Upper lobe of left lung (tissue), 6 donors: ENCODE data around the gene EIF4G3. TPM values are rescaled to one million over a fixed set of nuclear protein-coding genes. Genes with fewer than 3 reads are reported as not detected.

Experiments
- ATAC-seq, 2 donors: fragments of 200-7000 bp; cut with Tn5 transposase; one replicate each; pipeline ENCODE4 v1.9.1; 2022; ENCODE audit warnings: mild to moderate bottlenecking in 2 of 2, moderate library complexity in 2 of 2; ENCODE audit not compliant: low FRiP score in 2 of 2
- DNase-seq, 2 donors: peaks; one replicate each; pipeline ENCODE4 v3.0.0-alpha.2; 2019 to 2020
- H3K27ac ChIP-seq, 4 donors: fragments of 200-600 bp; sonication (generic); one replicate each; pipeline ENCODE4 v1.5.1; 2016 to 2019
- H3K27me3 ChIP-seq, 4 donors: fragments of 200-600 bp; sonication (generic); one replicate each; pipeline ENCODE4 v1.5.1; 2017 to 2019
- H3K36me3 ChIP-seq, 4 donors: fragments of 200-600 bp; sonication (generic); one replicate each; pipeline ENCODE4 v1.5.1; 2016 to 2019
- H3K4me1 ChIP-seq, 4 donors: fragments of 200-600 bp; sonication (generic); one replicate each; pipeline ENCODE4 v1.5.1; 2018 to 2019
- H3K4me3 ChIP-seq, 4 donors: fragments of 200-600 bp; sonication (generic); one replicate each; pipeline ENCODE4 v1.5.1; 2017 to 2019; ENCODE audit warnings: mild to moderate bottlenecking in 2 of 4, moderate library complexity in 1 of 4
- H3K9me3 ChIP-seq, 4 donors: fragments of 200-600 bp; sonication (generic); one replicate each; pipeline ENCODE4 v1.5.1; 2018 to 2019
- CTCF ChIP-seq, 6 experiments: fragments of 450-650 bp in 4 of 6; fragments of 200-600 bp in 2 of 6; sonication (generic) in 2 of 6; IDR thresholded peaks; one replicate each; pipeline ENCODE4 v1.5.1; 2016 to 2019; ENCODE audit warnings: antibody characterized with exemption in 6 of 6
- EP300 ChIP-seq, 4 donors: sonication (generic); formaldehyde crosslinking; IDR thresholded peaks; one replicate each; pipeline ENCODE4 v1.5.1; 2017; ENCODE audit warnings: antibody characterized with exemption in 4 of 4, control low read depth in 2 of 4
- POLR2A ChIP-seq, 4 donors: fragments of 450-650 bp; IDR thresholded peaks; one replicate each; pipeline ENCODE4 v1.5.1; 2016 to 2017; ENCODE audit warnings: antibody characterized with exemption in 4 of 4, mild to moderate bottlenecking in 2 of 4
- POLR2AphosphoS5 ChIP-seq, 2 donors: sonication (generic); formaldehyde crosslinking; IDR thresholded peaks; one replicate each; pipeline ENCODE4 v1.5.1; 2017; ENCODE audit warnings: antibody characterized with exemption in 2 of 2
- WGBS, 2 donors: methylation state at CpG; one replicate each; pipeline ENCODE4 v1.1.5; 2017 to 2018; 5-methylcytosine and 5-hydroxymethylcytosine counted together
- total RNA-seq, 6 donors: library from RNA; depleted of rRNA in 4 of 6; stranded (reverse); fragments of >200 nt in 4 of 6; gene quantifications; one replicate each; pipeline versions ENCODE4 v1.1.0 to v1.2.1, GENCODE V29; 2016 to 2021
- donor health status: DM: no; HTN: no; CAD: no; lungs with moderate emphysema.
- donor health status: DM: no; HTN: yes; CAD: no; lungs with severe emphysema.

Gene EIF4G3
- total RNA-seq, 6 donors from 2014 or later: 23.7 to 75.4 (median 38.3) TPM

- TF ChIP-seq CTCF (IDR thresholded peaks at IDR 0.05) (no peak), POLR2AphosphoS5 (IDR thresholded peaks at IDR 0.05) (no peak), EP300 (IDR thresholded peaks at IDR 0.05) (no peak), POLR2A (IDR thresholded peaks at IDR 0.05) (no peak)
- WGBS, 2 donors: 64 to 70% methylated on average over 2 of the region's 2 CpGs
- Histone ChIP-seq H3K27ac (no peak overlapping the region), H3K4me3 (no peak overlapping the region), H3K27me3 (no peaks in the 10 kb centered on the region), H3K9me3 (no peaks in the 10 kb centered on the region), H3K4me1 (no peaks in the 10 kb centered on the region), H3K36me3 (peaks cover 0 to 16% (median 0%) of the 10 kb centered on the region in 4 donors)
- no peak for DNase-seq
- ATAC-seq: no peak
Measured at GRCh38 chr1:20936621-20937020, 240.1 kb downstream of the EIF4G3 start.

DNA sequence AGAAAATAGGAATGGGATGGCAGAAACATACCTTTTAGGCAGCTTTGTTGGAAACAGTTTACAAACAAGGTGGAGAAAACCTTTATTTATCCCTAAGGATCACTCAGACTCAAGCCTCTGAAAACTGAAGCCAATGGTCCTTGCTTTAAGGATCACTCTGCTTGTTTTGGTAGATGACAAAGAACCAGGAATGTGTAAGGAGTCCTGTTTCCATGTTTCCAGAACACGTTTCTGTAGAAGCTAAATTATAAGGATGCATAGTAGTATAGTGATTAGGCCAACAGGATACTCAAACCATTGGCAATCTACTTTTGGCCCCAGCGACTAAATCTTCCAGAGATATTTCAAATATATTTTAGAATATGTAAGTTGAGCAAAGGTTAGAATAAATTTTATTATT lies 240.5 kb downstream of the EIF4G3 start:
- ATAC-seq (no peak), DNase-seq (no peak)
- Histone ChIP-seq H3K27me3 (no peaks in the 10 kb centered on the region), H3K9me3 (no peaks in the 10 kb centered on the region), H3K27ac (no peak overlapping the region), H3K36me3 (peaks cover 0 to 12% (median 0%) of the 10 kb centered on the region in 4 donors), H3K4me3 (no peak overlapping the region), H3K4me1 (no peaks in the 10 kb centered on the region)
- TF ChIP-seq POLR2AphosphoS5 (IDR thresholded peaks at IDR 0.05) (no peak), CTCF (IDR thresholded peaks at IDR 0.05) (no peak), POLR2A (IDR thresholded peaks at IDR 0.05) (no peak), EP300 (IDR thresholded peaks at IDR 0.05) (no peak)
- WGBS, 2 donors: 86 to 91% methylated on average over 2 of the region's 2 CpGs

- Histone ChIP-seq H3K27ac (no peak overlapping the region), H3K9me3 (no peaks in the 10 kb centered on the region), H3K36me3 (peaks cover 0 to 7% (median 0%) of the 10 kb centered on the region in 4 donors), H3K4me3 (no peak overlapping the region), H3K27me3 (no peaks in the 10 kb centered on the region), H3K4me1 (no peaks in the 10 kb centered on the region)
- WGBS, 2 donors: 80 to 81% methylated on average over 1 of the region's 1 CpG
- no peak for DNase-seq
- TF ChIP-seq POLR2A (IDR thresholded peaks at IDR 0.05): no peak
- TF ChIP-seq CTCF (IDR thresholded peaks at IDR 0.05): no peak
- no peak for TF ChIP-seq EP300 (IDR thresholded peaks at IDR 0.05)
- no peak for TF ChIP-seq POLR2AphosphoS5 (IDR thresholded peaks at IDR 0.05)
- no peak for ATAC-seq
Measured at GRCh38 chr1:20935717-20936116, 241.0 kb downstream of the EIF4G3 start.

- DNase-seq (no peak), ATAC-seq (no peak)
- Histone ChIP-seq H3K36me3 (peaks cover 0 to 11% (median 0%) of the 10 kb centered on the region in 4 donors), H3K27ac (no peak overlapping the region), H3K4me3 (no peak overlapping the region), H3K4me1 (no peaks in the 10 kb centered on the region), H3K27me3 (no peaks in the 10 kb centered on the region), H3K9me3 (no peaks in the 10 kb centered on the region)
- WGBS, 2 donors: 82 to 87% methylated on average over 8 of the region's 8 CpGs
- TF ChIP-seq POLR2A (IDR thresholded peaks at IDR 0.05): no peak
- TF ChIP-seq EP300 (IDR thresholded peaks at IDR 0.05): no peak
- no peak for TF ChIP-seq CTCF (IDR thresholded peaks at IDR 0.05)
- TF ChIP-seq POLR2AphosphoS5 (IDR thresholded peaks at IDR 0.05): no peak
Measured at GRCh38 chr1:20932437-20932977, 244.2 kb downstream of the EIF4G3 start.

GRCh38 chr1:20931930-20932436 lies 244.7 kb downstream of the EIF4G3 start:
- H3K36me3 ChIP-seq: peaks cover 0 to 11% (median 0%) of the 10 kb centered on the region in 4 donors
- TF ChIP-seq POLR2A (IDR thresholded peaks at IDR 0.05): no peak
- no peak for TF ChIP-seq EP300 (IDR thresholded peaks at IDR 0.05)
- TF ChIP-seq CTCF (IDR thresholded peaks at IDR 0.05): no peak
- no peak for TF ChIP-seq POLR2AphosphoS5 (IDR thresholded peaks at IDR 0.05)
- DNase-seq (no peak), ATAC-seq (no peak)
- H3K27ac ChIP-seq: no peak overlapping the region
- no peak overlapping the region for H3K4me3 ChIP-seq
- 81 to 92% methylated on average over 2 of the region's 2 CpGs for WGBS, 2 donors
- H3K9me3 ChIP-seq: no peaks in the 10 kb centered on the region
- no peaks in the 10 kb centered on the region for H3K27me3 ChIP-seq
- no peaks in the 10 kb centered on the region for H3K4me1 ChIP-seq
